A549 (cell line): Measurements from ENCODE around the gene TMEM141. TPM values are rescaled to one million over a fixed set of nuclear protein-coding genes. Genes with fewer than 3 reads are reported as not detected.
A peak's percentile ranks its signal among the peaks of the same experiment; 100 is the strongest.
"Not testable (repeated sequence)": the region's sequence is repeated elsewhere in the genome, so short reads cannot be mapped to it uniquely, and the experiment has no call there.

Experiments
- ATAC-seq, 2 experiments: fragments of 200-7000 bp in 1 of 2; fragments of >200 bp in 1 of 2; cut with Nextera tagmentation in 1 of 2; cut with Tn5 transposase in 1 of 2; 3 replicates each; pipeline versions ENCODE4 v1.8.0 to v1.9.1; 2018 to 2020; ENCODE audit warnings: mild to moderate bottlenecking in 1 of 2, moderate library complexity in 1 of 2
- CTCF ChIA-PET: fragments of 300-600 bp; sonication (Branson Sonifier 250); formaldehyde crosslinking; extraction: SDS; loops from one replicate; lab custom pipeline; 2021; ENCODE audit warnings: antibody characterized with exemption, inconsistent platforms; lab: Yijun Ruan, JAX
- POLR2A ChIA-PET: fragments of 350-600 bp; formaldehyde crosslinking; extraction: SDS; loops from one replicate; lab custom pipeline; 2021; ENCODE audit warnings: antibody characterized with exemption, inconsistent platforms; lab: Yijun Ruan, JAX
- DNase-seq, 2 experiments: peaks; one replicate each; pipeline versions ENCODE4 v3.0.0 to v3.0.0-alpha.2; 2011 to 2016; ENCODE audit warnings: low read depth in 1 of 2, low spot score in 1 of 2
- FAIRE-seq: peaks from 2 replicates; lab custom pipeline; 2011; peaks lifted over from hg19 to GRCh38; lab: Jason Lieb, UNC
- H3K27ac ChIP-seq, 2 experiments: fragments of >200 bp; sonication (Bioruptor Twin); formaldehyde crosslinking; 3 replicates each; pipeline ENCODE4 v1.5.1; 2016 to 2017
- H3K4me1 ChIP-seq: fragments of >200 bp; sonication (Bioruptor Twin); formaldehyde crosslinking; 3 replicates; pipeline ENCODE4 v1.6.1; 2016
- H3K4me2 ChIP-seq: fragments of >200 bp; sonication (Bioruptor Twin); formaldehyde crosslinking; 3 replicates; pipeline ENCODE4 v1.6.1; 2016
- H3K4me3 ChIP-seq: fragments of >200 bp; sonication (Bioruptor Twin); formaldehyde crosslinking; 3 replicates; pipeline ENCODE4 v1.5.1; 2016
- H3K9me3 ChIP-seq: fragments of >200 bp; sonication (Bioruptor Twin); formaldehyde crosslinking; 3 replicates; pipeline ENCODE4 v1.6.1; 2016
- CTCF ChIP-seq: fragments of >200 bp; sonication (Bioruptor Twin); formaldehyde crosslinking; IDR thresholded peaks from 3 replicates; pipeline ENCODE4 v1.5.1; 2016
- E2F6 ChIP-seq: IDR thresholded peaks from 2 replicates; pipeline ENCODE4 v1.6.1; 2012; ENCODE audit warnings: low read depth, borderline replicate concordance
- JUN ChIP-seq, 2 experiments: fragments of >200 bp; sonication (Bioruptor Twin); formaldehyde crosslinking; IDR thresholded peaks; 2 replicates in 1 of 2; 3 replicates in 1 of 2; pipeline ENCODE4 v1.6.1; 2016 to 2017
- MAX ChIP-seq: IDR thresholded peaks from 2 replicates; pipeline ENCODE4 v1.6.1; 2012
- MAZ ChIP-seq: fragments of 150-350 bp; IDR thresholded peaks from 2 replicates; pipeline ENCODE4 v1.6.1; 2014; ENCODE audit warnings: antibody characterized with exemption, low read depth, low read length, borderline replicate concordance
- PBX3 ChIP-seq: IDR thresholded peaks from 2 replicates; pipeline ENCODE4 v1.6.1; 2012
- RAD21 ChIP-seq, 2 experiments: fragments of >200 bp in 1 of 2; sonication (Bioruptor Twin) in 1 of 2; formaldehyde crosslinking in 1 of 2; IDR thresholded peaks in 1 of 2; conservative IDR thresholded peaks in 1 of 2; 2 replicates in 1 of 2; 3 replicates in 1 of 2; pipeline ENCODE4 v1.6.1; 2012 to 2018; ENCODE audit warnings: inconsistent platforms in 1 of 2
- TFCP2L1 ChIP-seq: fragments of 250-450 bp; sonication (Bioruptor Pico); IDR thresholded peaks from 2 replicates; pipeline ENCODE4 v1.5.0; 2021; ENCODE audit warnings: mild to moderate bottlenecking
- WGBS: methylation state at CpG from one replicate; pipeline ENCODE4 v1.1.6; 2017; ENCODE audit errors: missing lambda C conversion rate; 5-methylcytosine and 5-hydroxymethylcytosine counted together
- polyA plus RNA-seq, 4 experiments: library from polyadenylated mRNA; depleted of rRNA in 3 of 4; stranded (reverse); fragments of >200 nt; fragmentation: RNase III in 1 of 4; extraction: RNeasy Plus Mini Kit Qiagen cat#74134 plus additional on column Dnase treatment in 1 of 4; gene quantifications; 2 replicates in 3 of 4; 3 replicates in 1 of 4; pipeline ENCODE4 v1.2.3, GENCODE V29; 2011 to 2017
- small RNA-seq, 6 experiments: library from RNA; depleted of rRNA; stranded (forward); fragments of <200 nt; gene quantifications; one replicate each; pipeline ENCODE3, GENCODE V24; 2012

Gene TMEM141
- polyA plus RNA-seq, 2 of the 4 experiments (the other 2 are of a cell fraction): 64.5 to 70.7 TPM

- 0% methylated on average over 3 of the region's 27 CpGs for WGBS
- H3K4me1 ChIP-seq: peaks cover 56% of the 10 kb centered on the region
- ATAC-seq (peak; percentile 61 to 83), DNase-seq (peak; percentile 62 to 86)
- H3K4me3 ChIP-seq: peak within 1 kb of the TSS; percentile 45
- not testable (repeated sequence) for H3K9me3 ChIP-seq, FAIRE-seq
- H3K4me2 ChIP-seq: peak within 1 kb of the TSS; percentile 77
- POLR2A ChIA-PET: interaction anchor here (0.6 to 1.2 kb wide), 4 partner anchors 24 to 156 kb away, joined by 3 to 4 read pairs (median 3); partner anchors contain the start of gene EDF1
- peak; percentile 27; the same call in 1 of the 2 replicates for TF ChIP-seq E2F6
- TF ChIP-seq PBX3: peak; percentile 79
- TF ChIP-seq RAD21 (conservative IDR thresholded peaks at IDR 0.05 in 1 of 2, IDR thresholded peaks at IDR 0.05 in 1 of 2): peak; percentile 37 to 39; a peak in 2 of 5 replicates
- peak in 1 of 2 experiments; percentile 39; a peak in 1 of 5 replicates for TF ChIP-seq JUN (IDR thresholded peaks at IDR 0.05)
- TF ChIP-seq MAX: peak; percentile 78
- 0 out of 2 replicates have a peak, but pooled peaks have one; percentile 5 for TF ChIP-seq TFCP2L1
- peak; percentile 72 for TF ChIP-seq CTCF
- TF ChIP-seq MAZ: peak; percentile 63; the same call in 1 of the 2 replicates
- H3K27ac ChIP-seq: peak within 1 kb of the TSS; percentile 69 to 90
- CTCF ChIA-PET: interaction anchor here (0.7 to 4.7 kb wide), 35 partner anchors 9 to 210 kb away, joined by 3 to 72 read pairs (median 6); partner anchors contain the start of genes CLIC3, FBXW5, MAMDC4 and PAXX
These were observed 51.3 kb downstream of the TMEM141 start, which contains the start of gene AJM1 for GRCh38 chr9:136842380-136842948. AJM1 (plus strand) TSS chr9:136842478; CDS start chr9:136844415, 1,937 bp downstream.

Small RNA genes lying within 50 kb of the gene (small RNA-seq; reads per million reads assigned to genes)
- gene AL355987.2: 0 reads per million in 6 experiments
- gene ATP6V1G1P3: 0 reads per million in 6 experiments
- gene MIR4292: 0 reads per million in 6 experiments
- 0 to 0.69 (median 0) reads per million in 6 experiments for gene MIR6722

Other genes with a start within 250 kb of the TMEM141 start
- gene NOTCH1, start 245.3 kb upstream of the TMEM141 start, polyA plus RNA-seq (2011; rRNA removed): 0.88 and 1.2 TPM in 2 replicates
- gene NOTCH1, start 245.3 kb upstream of the TMEM141 start, polyA plus RNA-seq (2017; fragmentation: RNase III; extraction: RNeasy Plus Mini Kit Qiagen cat#74134 plus additional on column Dnase treatment): 4.6 to 6.4 TPM (median 5.7 TPM) in 3 replicates
- gene EGFL7, start 128.4 kb upstream of the TMEM141 start, polyA plus RNA-seq (2011; rRNA removed): 15.3 and 19.9 TPM in 2 replicates
- 28.9 to 34.4 TPM (median 32.3 TPM) in 3 replicates for gene EGFL7, start 128.4 kb upstream of the TMEM141 start, polyA plus RNA-seq (2017; fragmentation: RNase III; extraction: RNeasy Plus Mini Kit Qiagen cat#74134 plus additional on column Dnase treatment)
- gene AGPAT2, start 103.9 kb upstream of the TMEM141 start, polyA plus RNA-seq (2011; rRNA removed): 32.3 and 38.6 TPM in 2 replicates
- gene AGPAT2, start 103.9 kb upstream of the TMEM141 start, polyA plus RNA-seq (2017; fragmentation: RNase III; extraction: RNeasy Plus Mini Kit Qiagen cat#74134 plus additional on column Dnase treatment): 44.3 to 49.5 TPM (median 46.3 TPM) in 3 replicates
- 6.7 and 8.8 TPM in 2 replicates for gene DIPK1B, start 78.8 kb upstream of the TMEM141 start, polyA plus RNA-seq (2011; rRNA removed)
- gene DIPK1B, start 78.8 kb upstream of the TMEM141 start, polyA plus RNA-seq (2017; fragmentation: RNase III; extraction: RNeasy Plus Mini Kit Qiagen cat#74134 plus additional on column Dnase treatment): 6.0 to 8.2 TPM (median 6.7 TPM) in 3 replicates
- gene LCN10, start 48.4 kb upstream of the TMEM141 start, polyA plus RNA-seq (2011; rRNA removed): not detected in 2 replicates
- gene LCN10, start 48.4 kb upstream of the TMEM141 start, polyA plus RNA-seq (2017; fragmentation: RNase III; extraction: RNeasy Plus Mini Kit Qiagen cat#74134 plus additional on column Dnase treatment): not detected in 3 replicates
- not detected in 2 replicates for gene LCN6, start 42.8 kb upstream of the TMEM141 start, polyA plus RNA-seq (2011; rRNA removed)
- gene LCN6, start 42.8 kb upstream of the TMEM141 start, polyA plus RNA-seq (2017; fragmentation: RNase III; extraction: RNeasy Plus Mini Kit Qiagen cat#74134 plus additional on column Dnase treatment): not detected in 3 replicates
- gene LCN8, start 33.1 kb upstream of the TMEM141 start, polyA plus RNA-seq (2011; rRNA removed): not detected in 2 replicates
- not detected in 3 replicates for gene LCN8, start 33.1 kb upstream of the TMEM141 start, polyA plus RNA-seq (2017; fragmentation: RNase III; extraction: RNeasy Plus Mini Kit Qiagen cat#74134 plus additional on column Dnase treatment)
- gene LCN15, start 26.8 kb upstream of the TMEM141 start, polyA plus RNA-seq (2011; rRNA removed): 0.10 and 0.24 TPM in 2 replicates
- 0.07 to 0.09 TPM in 2 of 3 replicates, not detected in the other for gene LCN15, start 26.8 kb upstream of the TMEM141 start, polyA plus RNA-seq (2017; fragmentation: RNase III; extraction: RNeasy Plus Mini Kit Qiagen cat#74134 plus additional on column Dnase treatment)
- 1.4 and 1.6 TPM in 2 replicates for gene CCDC183, start 5.0 kb downstream of the TMEM141 start, polyA plus RNA-seq (2011; rRNA removed)
- 0.58 to 1.1 TPM (median 0.90 TPM) in 3 replicates for gene CCDC183, start 5.0 kb downstream of the TMEM141 start, polyA plus RNA-seq (2017; fragmentation: RNase III; extraction: RNeasy Plus Mini Kit Qiagen cat#74134 plus additional on column Dnase treatment)
- 46.8 and 53.5 TPM in 2 replicates for gene RABL6, start 16.6 kb downstream of the TMEM141 start, polyA plus RNA-seq (2011; rRNA removed)
- 70.3 to 72.2 TPM (median 71.4 TPM) in 3 replicates for gene RABL6, start 16.6 kb downstream of the TMEM141 start, polyA plus RNA-seq (2017; fragmentation: RNase III; extraction: RNeasy Plus Mini Kit Qiagen cat#74134 plus additional on column Dnase treatment)
- 0.75 and 0.76 TPM in 2 replicates for gene AJM1, start 51.1 kb downstream of the TMEM141 start, polyA plus RNA-seq (2011; rRNA removed)
- gene AJM1, start 51.1 kb downstream of the TMEM141 start, polyA plus RNA-seq (2017; fragmentation: RNase III; extraction: RNeasy Plus Mini Kit Qiagen cat#74134 plus additional on column Dnase treatment): 3.0 to 3.6 TPM (median 3.2 TPM) in 3 replicates
- 104 and 123 TPM in 2 replicates for gene PHPT1, start 58.1 kb downstream of the TMEM141 start, polyA plus RNA-seq (2011; rRNA removed)
- 234 to 261 TPM (median 239 TPM) in 3 replicates for gene PHPT1, start 58.1 kb downstream of the TMEM141 start, polyA plus RNA-seq (2017; fragmentation: RNase III; extraction: RNeasy Plus Mini Kit Qiagen cat#74134 plus additional on column Dnase treatment)
- 1.3 and 1.5 TPM in 2 replicates for gene MAMDC4, start 61.0 kb downstream of the TMEM141 start, polyA plus RNA-seq (2011; rRNA removed)
- gene MAMDC4, start 61.0 kb downstream of the TMEM141 start, polyA plus RNA-seq (2017; fragmentation: RNase III; extraction: RNeasy Plus Mini Kit Qiagen cat#74134 plus additional on column Dnase treatment): 7.3 to 9.1 TPM (median 7.6 TPM) in 3 replicates
- gene EDF1, start 75.0 kb downstream of the TMEM141 start, polyA plus RNA-seq (2011; rRNA removed): 284 and 464 TPM in 2 replicates
- 472 to 560 TPM (median 477 TPM) in 3 replicates for gene EDF1, start 75.0 kb downstream of the TMEM141 start, polyA plus RNA-seq (2017; fragmentation: RNase III; extraction: RNeasy Plus Mini Kit Qiagen cat#74134 plus additional on column Dnase treatment)
- gene TRAF2, start 95.2 kb downstream of the TMEM141 start, polyA plus RNA-seq (2011; rRNA removed): 23.8 and 24.5 TPM in 2 replicates
- 36.4 to 49.4 TPM (median 39.5 TPM) in 3 replicates for gene TRAF2, start 95.2 kb downstream of the TMEM141 start, polyA plus RNA-seq (2017; fragmentation: RNase III; extraction: RNeasy Plus Mini Kit Qiagen cat#74134 plus additional on column Dnase treatment)
- 37.3 and 37.5 TPM in 2 replicates for gene FBXW5, start 153.4 kb downstream of the TMEM141 start, polyA plus RNA-seq (2011; rRNA removed)
- gene FBXW5, start 153.4 kb downstream of the TMEM141 start, polyA plus RNA-seq (2017; fragmentation: RNase III; extraction: RNeasy Plus Mini Kit Qiagen cat#74134 plus additional on column Dnase treatment): 59.3 to 61.4 TPM (median 59.5 TPM) in 3 replicates
- 0.41 and 0.45 TPM in 2 replicates for gene C8G, start 153.9 kb downstream of the TMEM141 start, polyA plus RNA-seq (2011; rRNA removed)
- 1.1 to 1.3 TPM (median 1.1 TPM) in 3 replicates for gene C8G, start 153.9 kb downstream of the TMEM141 start, polyA plus RNA-seq (2017; fragmentation: RNase III; extraction: RNeasy Plus Mini Kit Qiagen cat#74134 plus additional on column Dnase treatment)
- 0.74 and 1.8 TPM in 2 replicates for gene LCN12, start 160.9 kb downstream of the TMEM141 start, polyA plus RNA-seq (2011; rRNA removed)
- gene LCN12, start 160.9 kb downstream of the TMEM141 start, polyA plus RNA-seq (2017; fragmentation: RNase III; extraction: RNeasy Plus Mini Kit Qiagen cat#74134 plus additional on column Dnase treatment): 2.8 to 3.6 TPM (median 3.0 TPM) in 3 replicates
- 0.31 and 0.33 TPM in 2 replicates for gene PTGDS, start 186.2 kb downstream of the TMEM141 start, polyA plus RNA-seq (2011; rRNA removed)
- gene PTGDS, start 186.2 kb downstream of the TMEM141 start, polyA plus RNA-seq (2017; fragmentation: RNase III; extraction: RNeasy Plus Mini Kit Qiagen cat#74134 plus additional on column Dnase treatment): 0.18 to 0.34 TPM (median 0.26 TPM) in 3 replicates
- 0.04 and 0.19 TPM in 2 replicates for gene LCNL1, start 191.6 kb downstream of the TMEM141 start, polyA plus RNA-seq (2011; rRNA removed)
- 0.05 to 0.08 TPM (median 0.08 TPM) in 3 replicates for gene LCNL1, start 191.6 kb downstream of the TMEM141 start, polyA plus RNA-seq (2017; fragmentation: RNase III; extraction: RNeasy Plus Mini Kit Qiagen cat#74134 plus additional on column Dnase treatment)
- gene PAXX, start 201.1 kb downstream of the TMEM141 start, polyA plus RNA-seq (2011; rRNA removed): 12.6 and 15.6 TPM in 2 replicates
- 50.7 to 57.0 TPM (median 53.2 TPM) in 3 replicates for gene PAXX, start 201.1 kb downstream of the TMEM141 start, polyA plus RNA-seq (2017; fragmentation: RNase III; extraction: RNeasy Plus Mini Kit Qiagen cat#74134 plus additional on column Dnase treatment)
- 0.33 and 0.61 TPM in 2 replicates for gene CLIC3, start 205.2 kb downstream of the TMEM141 start, polyA plus RNA-seq (2011; rRNA removed)
- gene CLIC3, start 205.2 kb downstream of the TMEM141 start, polyA plus RNA-seq (2017; fragmentation: RNase III; extraction: RNeasy Plus Mini Kit Qiagen cat#74134 plus additional on column Dnase treatment): 5.1 to 6.6 TPM (median 6.4 TPM) in 3 replicates
- 8.3 and 10.1 TPM in 2 replicates for gene ABCA2, start 236.9 kb downstream of the TMEM141 start, polyA plus RNA-seq (2011; rRNA removed)
- gene ABCA2, start 236.9 kb downstream of the TMEM141 start, polyA plus RNA-seq (2017; fragmentation: RNase III; extraction: RNeasy Plus Mini Kit Qiagen cat#74134 plus additional on column Dnase treatment): 23.0 to 25.6 TPM (median 24.7 TPM) in 3 replicates
- gene FUT7, start 240.7 kb downstream of the TMEM141 start, polyA plus RNA-seq (2011; rRNA removed): not detected in 2 replicates
- gene FUT7, start 240.7 kb downstream of the TMEM141 start, polyA plus RNA-seq (2017; fragmentation: RNase III; extraction: RNeasy Plus Mini Kit Qiagen cat#74134 plus additional on column Dnase treatment): 0.07 TPM in 1 of 3 replicates, not detected in the others